Vagina (tissue), 2 donors: ENCODE measurements around the gene NUDT16. TPM values are rescaled to one million over a fixed set of nuclear protein-coding genes. Genes with fewer than 3 reads are reported as not detected.
"Not testable (repeated sequence)": the region's sequence is repeated elsewhere in the genome, so short reads cannot be mapped to it uniquely, and the experiment has no call there.

Source experiments
- DNase-seq, 2 donors: peaks; one replicate each; pipeline ENCODE4 v3.0.0-alpha.2; 2017; ENCODE audit errors: extremely low spot score in 2 of 2
- H3K27ac ChIP-seq: fragments of 200-600 bp; sonication (generic); one replicate; pipeline ENCODE4 v1.5.1; 2019
- H3K27me3 ChIP-seq: fragments of 200-600 bp; sonication (generic); one replicate; pipeline ENCODE4 v1.5.1; 2019
- H3K36me3 ChIP-seq, 2 donors: fragments of 200-600 bp; sonication (generic); one replicate each; pipeline ENCODE4 v1.5.1; 2017 to 2019
- H3K4me1 ChIP-seq: fragments of 200-600 bp; sonication (generic); one replicate; pipeline ENCODE4 v1.5.1; 2019
- H3K4me3 ChIP-seq, 2 donors: fragments of 200-600 bp; sonication (generic); 1 replicate in 1 of 2; 2 replicates in 1 of 2; pipeline ENCODE4 v1.5.1; 2016 to 2019
- H3K9me3 ChIP-seq: fragments of 200-600 bp; sonication (generic); one replicate; pipeline ENCODE4 v1.5.1; 2019
- POLR2A ChIP-seq, 2 donors: fragments of 450-650 bp; IDR thresholded peaks; one replicate each; pipeline ENCODE4 v1.6.1; 2017; ENCODE audit warnings: antibody characterized with exemption in 2 of 2, mild to moderate bottlenecking in 2 of 2, moderate library complexity in 2 of 2
- POLR2AphosphoS5 ChIP-seq, 2 donors: sonication (generic); formaldehyde crosslinking; IDR thresholded peaks; one replicate each; pipeline ENCODE4 v1.9.0; 2017; ENCODE audit warnings: antibody characterized with exemption in 2 of 2, mild to moderate bottlenecking in 2 of 2, low read depth in 1 of 2; ENCODE audit not compliant: insufficient read depth in 1 of 2
- intact Hi-C: fragments of 100-400 bp; cut with DNase I; formaldehyde crosslinking; loops from one replicate; pipeline ENCODE4 v1.15.1; 2023
- total RNA-seq: library from RNA; depleted of rRNA; stranded (reverse); fragments of >200 nt; gene quantifications from one replicate; pipeline ENCODE4 v1.2.3, GENCODE V29; 2016
- TF ChIP-seq, protein P1 (sequence below), 3 experiments: fragments of 450-650 bp in 2 of 3; fragments of 200-600 bp in 1 of 3; sonication (generic) in 1 of 3; IDR thresholded peaks; one replicate each; pipeline ENCODE4 v1.5.1; 2017 to 2019; ENCODE audit warnings: antibody characterized with exemption in 3 of 3, mild to moderate bottlenecking in 2 of 3, moderate library complexity in 2 of 3

Gene NUDT16
- total RNA-seq, 1 donor from 2014 or later: 18.2 TPM

DNA sequence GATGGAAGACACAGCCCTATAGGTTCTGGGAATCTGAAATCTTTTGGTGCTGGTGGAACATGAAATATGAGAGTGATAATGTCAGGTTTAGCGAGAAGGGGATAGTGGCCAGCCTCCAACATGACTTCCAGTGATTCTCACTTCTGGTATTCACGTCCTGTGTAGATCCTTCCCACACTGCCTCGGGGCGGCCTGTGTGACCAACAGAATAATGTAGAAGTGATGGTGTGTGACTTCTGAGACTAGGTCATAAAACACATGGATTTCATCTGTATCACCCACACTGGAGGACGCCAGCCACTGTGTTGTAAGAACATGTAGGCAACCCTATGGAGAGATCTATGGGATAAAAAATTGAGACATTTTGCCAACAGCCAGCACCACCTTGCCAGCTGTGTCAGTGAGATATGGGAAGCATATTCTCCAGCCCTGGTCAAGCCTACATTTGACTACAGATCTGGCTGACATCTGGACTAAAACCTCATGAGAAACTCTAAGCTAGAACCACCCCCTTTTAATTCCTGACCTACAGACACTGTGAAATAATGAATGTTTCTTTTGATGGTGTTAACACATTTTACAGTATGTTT is 25.5 kb upstream of the NUDT16 start:
- Histone ChIP-seq H3K27me3 (no peaks in the 10 kb centered on the region), H3K27ac (no peak overlapping the region), H3K9me3 (no peaks in the 10 kb centered on the region), H3K4me3 (no peak overlapping the region), H3K36me3 (no peaks in the 10 kb centered on the region), H3K4me1 (no peaks in the 10 kb centered on the region)
- TF ChIP-seq POLR2A (IDR thresholded peaks at IDR 0.05): no peak
- TF ChIP-seq, protein P1, sequence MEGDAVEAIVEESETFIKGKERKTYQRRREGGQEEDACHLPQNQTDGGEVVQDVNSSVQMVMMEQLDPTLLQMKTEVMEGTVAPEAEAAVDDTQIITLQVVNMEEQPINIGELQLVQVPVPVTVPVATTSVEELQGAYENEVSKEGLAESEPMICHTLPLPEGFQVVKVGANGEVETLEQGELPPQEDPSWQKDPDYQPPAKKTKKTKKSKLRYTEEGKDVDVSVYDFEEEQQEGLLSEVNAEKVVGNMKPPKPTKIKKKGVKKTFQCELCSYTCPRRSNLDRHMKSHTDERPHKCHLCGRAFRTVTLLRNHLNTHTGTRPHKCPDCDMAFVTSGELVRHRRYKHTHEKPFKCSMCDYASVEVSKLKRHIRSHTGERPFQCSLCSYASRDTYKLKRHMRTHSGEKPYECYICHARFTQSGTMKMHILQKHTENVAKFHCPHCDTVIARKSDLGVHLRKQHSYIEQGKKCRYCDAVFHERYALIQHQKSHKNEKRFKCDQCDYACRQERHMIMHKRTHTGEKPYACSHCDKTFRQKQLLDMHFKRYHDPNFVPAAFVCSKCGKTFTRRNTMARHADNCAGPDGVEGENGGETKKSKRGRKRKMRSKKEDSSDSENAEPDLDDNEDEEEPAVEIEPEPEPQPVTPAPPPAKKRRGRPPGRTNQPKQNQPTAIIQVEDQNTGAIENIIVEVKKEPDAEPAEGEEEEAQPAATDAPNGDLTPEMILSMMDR (IDR thresholded peaks at IDR 0.05): no peak
- no peak for TF ChIP-seq POLR2AphosphoS5 (IDR thresholded peaks at IDR 0.05; ENCODE audit: insufficient read depth in 1 of 2, low read depth in 1 of 2)
- intact Hi-C loops: no loop called here
- no peak for DNase-seq

DNA sequence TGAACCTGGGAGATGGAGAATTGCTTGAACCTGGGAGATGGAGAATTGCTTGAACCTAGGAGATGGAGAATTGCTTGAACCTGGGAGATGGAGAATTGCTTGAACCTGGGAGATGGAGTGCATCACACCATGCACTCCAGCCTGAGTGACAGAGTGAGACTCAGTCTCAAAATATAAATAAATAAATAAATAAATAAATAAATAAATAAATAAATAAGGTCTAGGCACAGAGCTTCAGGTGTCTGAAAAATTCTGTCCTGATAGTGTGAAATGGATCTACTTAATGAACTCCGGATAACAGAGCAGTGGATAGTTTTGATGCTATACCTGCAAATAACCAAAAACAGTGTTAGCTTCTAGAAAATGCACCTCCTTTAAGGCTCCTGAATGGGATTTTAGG is 24.3 kb upstream of the NUDT16 start:
- DNase-seq: no peak
- H3K4me1 ChIP-seq: peaks cover 9% of the 10 kb centered on the region
- no peak overlapping the region for H3K4me3 ChIP-seq
- no peaks in the 10 kb centered on the region for H3K9me3 ChIP-seq
- H3K27me3 ChIP-seq: no peaks in the 10 kb centered on the region
- TF ChIP-seq POLR2A (IDR thresholded peaks at IDR 0.05): no peak
- TF ChIP-seq, protein P1 (IDR thresholded peaks at IDR 0.05): no peak
- no peak for TF ChIP-seq POLR2AphosphoS5 (IDR thresholded peaks at IDR 0.05; ENCODE audit: insufficient read depth in 1 of 2, low read depth in 1 of 2)
- H3K27ac ChIP-seq: no peak overlapping the region
- no peaks in the 10 kb centered on the region for H3K36me3 ChIP-seq
- intact Hi-C loops: no loop called here

DNA sequence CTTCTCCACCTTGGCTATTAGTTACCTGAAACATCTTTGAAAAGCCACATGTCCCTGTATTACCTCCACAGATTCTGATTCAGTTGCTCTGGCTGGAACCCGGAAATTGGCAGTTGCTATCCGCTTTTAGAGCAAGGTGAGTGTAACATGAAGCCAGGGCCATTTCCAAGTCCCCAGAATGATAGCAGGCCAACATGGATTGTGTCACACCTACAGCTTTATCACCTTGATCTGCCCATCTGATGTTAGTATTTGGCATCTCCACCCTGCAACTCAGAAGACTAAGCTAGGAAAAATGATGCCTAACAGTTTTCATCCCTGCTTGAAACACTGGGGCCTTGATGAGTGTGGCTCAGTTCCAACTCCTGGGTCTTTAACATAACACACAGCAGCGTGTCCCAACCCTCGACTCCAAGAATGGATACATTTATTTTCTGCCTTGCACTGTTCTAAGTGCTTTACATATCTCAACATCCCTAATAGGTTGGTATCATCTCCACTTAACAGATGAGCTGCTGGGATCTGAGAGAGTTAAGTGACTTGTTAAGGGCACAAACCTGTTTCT is 21.3 kb upstream of the NUDT16 start:
- H3K9me3 ChIP-seq: no peaks in the 10 kb centered on the region
- no peaks in the 10 kb centered on the region for H3K36me3 ChIP-seq
- no peak overlapping the region for H3K27ac ChIP-seq
- TF ChIP-seq, protein P1 (IDR thresholded peaks at IDR 0.05): no peak
- TF ChIP-seq POLR2A (IDR thresholded peaks at IDR 0.05): no peak
- TF ChIP-seq POLR2AphosphoS5 (IDR thresholded peaks at IDR 0.05; ENCODE audit: insufficient read depth in 1 of 2, low read depth in 1 of 2): no peak
- no peaks in the 10 kb centered on the region for H3K27me3 ChIP-seq
- peaks cover 11% of the 10 kb centered on the region for H3K4me1 ChIP-seq
- no peak for DNase-seq
- intact Hi-C loops: no loop called here
- no peak overlapping the region for H3K4me3 ChIP-seq

DNA sequence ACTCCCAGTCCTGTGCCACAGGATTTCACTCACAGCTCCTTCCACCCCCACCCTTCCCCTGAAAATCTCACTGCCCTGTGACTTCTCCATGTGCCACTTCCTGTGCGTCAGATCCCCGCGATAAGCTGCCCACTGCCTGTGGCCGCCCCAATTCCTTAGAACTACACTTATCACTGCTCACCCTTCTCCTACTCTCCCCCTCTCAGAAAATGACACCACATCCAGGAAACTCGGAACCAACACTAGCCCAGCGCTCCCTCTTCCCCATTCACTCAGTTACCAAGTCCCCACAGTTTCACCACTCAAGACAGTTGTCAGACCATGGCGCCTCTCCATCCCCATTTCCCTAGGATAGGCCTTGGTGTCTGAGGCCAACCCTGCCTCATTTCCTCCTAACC is 20.5 kb upstream of the NUDT16 start:
- intact Hi-C loops, H3K36me3 ChIP-seq, H3K27ac ChIP-seq, H3K9me3 ChIP-seq, DNase-seq, H3K27me3 ChIP-seq: not testable (repeated sequence)
- H3K4me3 ChIP-seq: peak overlapping the region in 1 of 2 donors; percentile 59
- H3K4me1 ChIP-seq: peaks cover 11% of the 10 kb centered on the region

DNA sequence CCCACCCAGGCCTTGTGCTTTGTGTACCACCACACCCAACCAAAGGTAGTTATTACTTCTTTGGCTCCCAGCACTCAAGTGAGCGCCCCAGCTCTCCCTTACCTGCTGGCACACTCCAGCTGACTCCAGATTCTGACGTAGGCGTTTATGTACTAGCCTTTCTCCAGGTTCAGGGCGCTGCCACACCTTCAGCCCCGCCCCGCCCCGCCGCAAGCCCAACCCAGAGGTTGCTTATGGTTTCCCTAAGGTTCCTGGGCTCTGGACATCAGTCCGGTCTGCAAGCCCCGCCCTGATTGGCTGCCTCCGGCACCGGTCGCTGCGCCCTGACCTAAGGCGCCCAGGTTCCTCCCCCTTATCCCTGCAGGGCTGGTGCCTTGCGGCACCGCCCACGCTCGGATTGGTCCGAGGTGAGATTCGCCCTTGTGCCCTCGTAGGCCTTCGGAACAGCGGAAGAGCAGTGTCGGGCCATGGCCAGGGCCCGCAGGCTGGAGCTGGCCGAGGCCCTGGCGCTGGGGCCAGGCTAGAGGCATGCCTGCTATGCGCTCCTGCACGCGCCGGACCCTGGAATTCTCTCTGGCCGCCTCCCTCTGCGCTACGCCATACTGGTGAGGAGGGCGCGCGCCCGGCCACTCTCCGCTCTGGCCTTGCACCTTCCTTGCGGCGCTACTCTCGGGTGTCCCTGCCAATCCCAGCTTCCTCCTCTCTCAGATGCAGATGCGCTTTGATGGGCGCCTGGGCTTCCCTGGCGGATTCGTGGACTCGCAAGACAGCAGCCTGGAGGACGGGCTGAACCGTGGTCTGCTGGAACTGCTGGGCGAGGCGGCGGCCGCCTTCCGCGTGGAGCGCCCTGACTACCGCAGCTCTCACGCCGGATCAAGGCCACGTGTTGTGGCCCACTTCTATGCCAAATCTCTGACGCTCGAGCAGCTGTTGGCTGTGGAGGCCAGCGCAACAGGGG is 19.8 kb upstream of the NUDT16 start:
- peak overlapping the region; percentile 30 for H3K27ac ChIP-seq
- intact Hi-C loops: no loop called here
- H3K36me3 ChIP-seq: no peaks in the 10 kb centered on the region
- H3K4me3 ChIP-seq: peak overlapping the region; percentile 51 to 59
- no peaks in the 10 kb centered on the region for H3K27me3 ChIP-seq
- no peak for DNase-seq
- no peak for TF ChIP-seq POLR2A (IDR thresholded peaks at IDR 0.05)
- peak in 1 of 2 donors; percentile 47 for TF ChIP-seq POLR2AphosphoS5 (IDR thresholded peaks at IDR 0.05; ENCODE audit: insufficient read depth in 1 of 2, low read depth in 1 of 2)
- peaks cover 11% of the 10 kb centered on the region for H3K4me1 ChIP-seq
- no peaks in the 10 kb centered on the region for H3K9me3 ChIP-seq
